Measurements from ENCODE around the gene F2RL1. TPM values are rescaled to one million over a fixed set of nuclear protein-coding genes. Genes with fewer than 3 reads are reported as not detected.

Gene F2RL1
- total RNA-seq, 1 experiment from 2014 or later = 37.3 TPM

- Mint-ChIP-seq H3K27ac (peak overlapping the region; percentile 65), H3K9me3 (peaks cover 12% of the 10 kb centered on the region), H3K4me3 (no peak overlapping the region), H3K4me1 (peaks cover 43% of the 10 kb centered on the region), H3K36me3 (peaks cover 12% of the 10 kb centered on the region), H3K27me3 (ENCODE audit: low read depth) (no peaks in the 10 kb centered on the region; the same call in 1 of the 2 replicates)
- no peak for TF ChIP-seq NR2C2 (CRISPR knock-in tag; IDR thresholded peaks at IDR 0.05)
- TF ChIP-seq FOXP1 (CRISPR knock-in tag; IDR thresholded peaks at IDR 0.05; ENCODE audit: borderline replicate concordance) = no peak
- TF ChIP-seq NR3C1 (CRISPR knock-in tag; conservative IDR thresholded peaks at IDR 0.05; ENCODE audit: low read depth) = no peak
- no peak for TF ChIP-seq ATF2 (CRISPR knock-in tag; IDR thresholded peaks at IDR 0.05; ENCODE audit: borderline replicate concordance, low read depth)
- no peak for TF ChIP-seq E2F5 (CRISPR knock-in tag; IDR thresholded peaks at IDR 0.05)
- TF ChIP-seq IRF1 (CRISPR knock-in tag; IDR thresholded peaks at IDR 0.05) = no peak
- no peak for TF ChIP-seq ESRRA (CRISPR knock-in tag; IDR thresholded peaks at IDR 0.05; ENCODE audit: borderline replicate concordance)
- TF ChIP-seq EMX1 (CRISPR knock-in tag; IDR thresholded peaks at IDR 0.05) = no peak
- TF ChIP-seq ZNF281 (CRISPR knock-in tag; IDR thresholded peaks at IDR 0.05) = no peak
- no peak for TF ChIP-seq STAT6 (CRISPR knock-in tag; conservative IDR thresholded peaks at IDR 0.05; ENCODE audit: low read depth)
- TF ChIP-seq JAZF1 (CRISPR knock-in tag; IDR thresholded peaks at IDR 0.05) = no peak
- no peak for TF ChIP-seq ZSCAN18 (CRISPR knock-in tag; IDR thresholded peaks at IDR 0.05)
- TF ChIP-seq FOXJ3 (CRISPR knock-in tag; IDR thresholded peaks at IDR 0.05; ENCODE audit: borderline replicate concordance) = no peak
- no peak for TF ChIP-seq OVOL2 (CRISPR knock-in tag; IDR thresholded peaks at IDR 0.05; ENCODE audit: borderline replicate concordance)
- no peak for TF ChIP-seq E2F4 (CRISPR knock-in tag; IDR thresholded peaks at IDR 0.05; ENCODE audit: borderline replicate concordance, low read depth)
- no peak for ATAC-seq
- DNase-seq (ENCODE audit: low spot score) = no peak
- CTCF ChIA-PET = interaction anchor here (1.1 kb wide), 1 partner anchor 19 kb away, joined by 4 read pairs; no protein-coding TSS in a partner anchor
- POLR2A ChIA-PET = no interaction called here
These were observed 31.6 kb upstream of the F2RL1 start for GRCh38 chr5:76787237-76787636.
